ENCODE measurements around the gene C2CD3. TPM values are rescaled to one million over a fixed set of nuclear protein-coding genes. Genes with fewer than 3 reads are reported as not detected.

C2CD3 gene
- total RNA-seq, 4 donors from 2014 or later: 11.4 to 30.1 (median 25.3) TPM

- Histone ChIP-seq H3K27me3 (no peaks in the 10 kb centered on the region), H3K9me3 (no peaks in the 10 kb centered on the region), H3K36me3 (peaks cover 0 to 53% of the 10 kb centered on the region in 2 donors), H3K4me1 (no peaks in the 10 kb centered on the region), H3K4me3 (no peak overlapping the region), H3K27ac (no peak overlapping the region)
- TF ChIP-seq POLR2AphosphoS5 (IDR thresholded peaks at IDR 0.05) (no peak), CTCF (IDR thresholded peaks at IDR 0.05) (no peak), EP300 (IDR thresholded peaks at IDR 0.05) (no peak), POLR2A (IDR thresholded peaks at IDR 0.05) (no peak)
- ATAC-seq: no peak
- 100% methylated on average over 3 to 5 of the region's 29 CpGs for WGBS, 2 donors (ENCODE audit: low coverage in 1 of 2)
Observed at GRCh38 chr11:74005721-74006517, 164.9 kb downstream of the C2CD3 start.

GRCh38 chr11:74004759-74005615, 165.8 kb downstream of the C2CD3 start:
- TF ChIP-seq EP300 (IDR thresholded peaks at IDR 0.05) (no peak), CTCF (IDR thresholded peaks at IDR 0.05) (no peak)
- Histone ChIP-seq H3K4me3 (no peak overlapping the region), H3K4me1 (no peaks in the 10 kb centered on the region), H3K27ac (no peak overlapping the region), H3K9me3 (no peaks in the 10 kb centered on the region), H3K36me3 (peaks cover 0 to 63% of the 10 kb centered on the region in 2 donors), H3K27me3 (no peaks in the 10 kb centered on the region)
- 54 to 62% methylated on average over 6 to 8 of the region's 11 CpGs for WGBS, 2 donors (ENCODE audit: low coverage in 1 of 2)
- no peak for ATAC-seq

- no peak for ATAC-seq
- 91% methylated on average over 3 of the region's 6 CpGs; no CpG with 5 or more reads in 1 of the 2 donors for WGBS, 2 donors (ENCODE audit: low coverage in 1 of 2)
- TF ChIP-seq POLR2A (IDR thresholded peaks at IDR 0.05): no peak
- TF ChIP-seq EP300 (IDR thresholded peaks at IDR 0.05): no peak
- TF ChIP-seq POLR2AphosphoS5 (IDR thresholded peaks at IDR 0.05): no peak
- TF ChIP-seq CTCF (IDR thresholded peaks at IDR 0.05): no peak
- H3K4me3 ChIP-seq: no peak overlapping the region
- peaks cover 0 to 65% of the 10 kb centered on the region in 2 donors for H3K36me3 ChIP-seq
- H3K27ac ChIP-seq: no peak overlapping the region
- no peaks in the 10 kb centered on the region for H3K27me3 ChIP-seq
- H3K4me1 ChIP-seq: no peaks in the 10 kb centered on the region
- no peaks in the 10 kb centered on the region for H3K9me3 ChIP-seq
Observed at GRCh38 chr11:74004046-74004695, 166.6 kb downstream of the C2CD3 start.

- Histone ChIP-seq H3K9me3 (no peaks in the 10 kb centered on the region), H3K27me3 (no peaks in the 10 kb centered on the region), H3K27ac (no peak overlapping the region), H3K36me3 (peaks cover 0 to 65% of the 10 kb centered on the region in 2 donors), H3K4me1 (no peaks in the 10 kb centered on the region), H3K4me3 (no peak overlapping the region)
- WGBS, 2 donors (ENCODE audit: low coverage in 1 of 2): 89 to 96% methylated on average over 4 of the region's 4 CpGs
- ATAC-seq: no peak
- no peak for TF ChIP-seq EP300 (IDR thresholded peaks at IDR 0.05)
- no peak for TF ChIP-seq POLR2A (IDR thresholded peaks at IDR 0.05)
- TF ChIP-seq POLR2AphosphoS5 (IDR thresholded peaks at IDR 0.05): no peak
- TF ChIP-seq CTCF (IDR thresholded peaks at IDR 0.05): no peak
Observed at GRCh38 chr11:74002832-74003231, 168.0 kb downstream of the C2CD3 start.

All from gastroesophageal sphincter (tissue), 4 donors.